Heart right ventricle (tissue), 16 donors: Measurements from ENCODE around the gene CD6. TPM values are rescaled to one million over a fixed set of nuclear protein-coding genes. Genes with fewer than 3 reads are reported as not detected.

Experiments
- ATAC-seq, 8 donors: fragments of 200-7000 bp; cut with Tn5 transposase; one replicate each; pipeline ENCODE4 v1.9.1; 2020; ENCODE audit warnings: mild to moderate bottlenecking in 8 of 8, moderate library complexity in 8 of 8, moderate number of reproducible peaks in 1 of 8
- DNase-seq, 2 donors: peaks; one replicate each; pipeline ENCODE4 v3.0.0-alpha.2; 2020
- H3K27ac ChIP-seq, 10 donors: fragments of 200-600 bp; sonication (generic) in 2 of 10; one replicate each; pipeline versions ENCODE4 v1.5.0 to v1.8.0; 2020 to 2022; ENCODE audit warnings: mild to moderate bottlenecking in 3 of 10
- H3K27me3 ChIP-seq, 7 donors: fragments of 200-600 bp; one replicate each; pipeline ENCODE4 v1.8.0; 2021 to 2022; ENCODE audit warnings: mild to moderate bottlenecking in 2 of 7
- H3K36me3 ChIP-seq, 9 donors: fragments of 200-600 bp; sonication (generic) in 1 of 9; one replicate each; pipeline versions ENCODE4 v1.5.0 to v1.8.0; 2020 to 2022; ENCODE audit warnings: mild to moderate bottlenecking in 2 of 9
- H3K4me1 ChIP-seq, 9 donors: fragments of 200-600 bp; sonication (generic) in 1 of 9; one replicate each; pipeline versions ENCODE4 v1.5.0 to v1.8.0; 2020 to 2022; ENCODE audit warnings: mild to moderate bottlenecking in 4 of 9
- H3K4me3 ChIP-seq, 10 donors: fragments of 200-600 bp; sonication (generic) in 2 of 10; one replicate each; pipeline versions ENCODE4 v1.5.0 to v1.8.0; 2020 to 2022; ENCODE audit warnings: mild to moderate bottlenecking in 7 of 10, moderate library complexity in 2 of 10
- H3K9me3 ChIP-seq, 11 donors: fragments of 200-600 bp in 10 of 11; sonication (generic) in 2 of 11; one replicate each; pipeline versions ENCODE4 v1.5.0 to v1.8.0; 2013 to 2022; ENCODE audit warnings: mild to moderate bottlenecking in 2 of 11, control low read depth in 1 of 11, moderate library complexity in 1 of 11
- CTCF ChIP-seq, 9 donors: fragments of 200-600 bp; sonication (generic) in 2 of 9; IDR thresholded peaks; one replicate each; pipeline versions ENCODE4 v1.5.0 to v1.8.0; 2021 to 2022; ENCODE audit warnings: antibody characterized with exemption in 9 of 9, mild to moderate bottlenecking in 5 of 9, moderate library complexity in 1 of 9
- WGBS, 2 donors: extraction: QIAGEN DNeasy Blood & Tissue Kit; methylation state at CpG; one replicate each; pipeline ENCODE4 v1.1.7; 2013; ENCODE audit warnings: inconsistent platforms in 1 of 2; 5-methylcytosine and 5-hydroxymethylcytosine counted together
- intact Hi-C, 10 donors: fragments of 100-400 bp; cut with DNase I; formaldehyde crosslinking; loops; one replicate each; pipeline versions ENCODE4 v1.11.1 to v1.14.2; 2022
- polyA plus RNA-seq, 2 donors: library from polyadenylated mRNA; stranded (reverse); fragments of 200-250 nt; gene quantifications; one replicate each; pipeline ENCODE4 v1.2.3, GENCODE V29; 2013
- total RNA-seq, 10 donors: library from RNA; stranded (reverse); fragmentation: NEBNext Ultra II Directional in 3 of 10; extraction: Animal tissue kit (Norgen Biotek cat#: 25700) in 3 of 10; gene quantifications; one replicate each; pipeline versions ENCODE4 v1.2.1 to v1.2.4, GENCODE V29; 2021 to 2023
- donor health status: Arrhythmogenic right ventricular cardiomyopathy.
- donor health status: ischemic (EF 13 %, LVEDD 7.1; RV severe dilation, severe dysfunction).
- donor health status: healthy with polysubstance abuse.
- donor health status: DM: no; HTN: yes; CAD: no.
- donor health status: DM: no; HTN: no; CAD: no.
- donor health status: ischemic (EF 25% LVEDD 6.9; RV normal size, moderate dysfunction).
- donor health status: ischemic (EF 25% LVEDD 5.7; RV mildly dilated, moderate dysfunction).
- donor health status: healthy.
- donor health status: DM: yes; HTN: yes; CAD: no.
- donor health status: Ischemic cardiomyopathy.
- donor health status: ischemic (EF 35%, LVEDD 5.7; RV mildly dilated, moderate dysfunction).
- donor health status: nonischemic (EF 11% LVEDD 7.7; RV severe dilation, severe dysfunction).
- donor health status: DM: yes; HTN: yes; CAD: no.
- donor health status: PGD.
- donor health status: ischemic (EF 29% LVEDD 5.4; RV normal size, mild dysfunction).
- donor health status: nonischemic (EF 23%, LVEDD 6.1; RV moderate dilation, normal function).

The CD6 gene
- total and polyA plus RNA-seq, 12 donors = 0.07 to 4.5 (median 0.34) TPM; not detected in 1

- no peak for TF ChIP-seq CTCF (IDR thresholded peaks at IDR 0.05)
- H3K9me3 ChIP-seq = no peaks in the 10 kb centered on the region
- H3K4me1 ChIP-seq = peaks cover 0 to 24% (median 10%) of the 10 kb centered on the region in 9 donors
- H3K27ac ChIP-seq = no peak overlapping the region
- no peak for DNase-seq
- 89 to 94% methylated on average over 3 of the region's 3 CpGs for WGBS, 2 donors
- ATAC-seq = no peak
- no peaks in the 10 kb centered on the region for H3K36me3 ChIP-seq
- intact Hi-C loops = no loop called here
- H3K27me3 ChIP-seq = peaks cover 0 to 7% (median 0%) of the 10 kb centered on the region in 7 donors
- no peak overlapping the region for H3K4me3 ChIP-seq
Observed at GRCh38 chr11:61054513-61054912, 83.0 kb downstream of the CD6 start.

GRCh38 chr11:61054927-61055562 lies 83.6 kb downstream of the CD6 start:
- H3K36me3 ChIP-seq = no peaks in the 10 kb centered on the region
- 89 to 90% methylated on average over 16 of the region's 16 CpGs for WGBS, 2 donors
- H3K4me3 ChIP-seq = no peak overlapping the region
- H3K4me1 ChIP-seq = peaks cover 0 to 19% (median 5%) of the 10 kb centered on the region in 9 donors
- intact Hi-C loops = no loop called here
- no peaks in the 10 kb centered on the region for H3K9me3 ChIP-seq
- TF ChIP-seq CTCF (IDR thresholded peaks at IDR 0.05) = no peak
- no peak overlapping the region for H3K27ac ChIP-seq
- ATAC-seq = no peak
- DNase-seq = no peak
- H3K27me3 ChIP-seq = peaks cover 0 to 4% (median 0%) of the 10 kb centered on the region in 7 donors

GRCh38 chr11:61055776-61056175 lies 84.3 kb downstream of the CD6 start:
- no peak for TF ChIP-seq CTCF (IDR thresholded peaks at IDR 0.05)
- Histone ChIP-seq H3K4me1 (peaks cover 0 to 14% (median 0%) of the 10 kb centered on the region in 9 donors), H3K27ac (no peak overlapping the region), H3K36me3 (no peaks in the 10 kb centered on the region), H3K27me3 (no peaks in the 10 kb centered on the region), H3K4me3 (no peak overlapping the region), H3K9me3 (no peaks in the 10 kb centered on the region)
- WGBS, 2 donors = 96 to 97% methylated on average over 8 of the region's 8 CpGs
- DNase-seq (no peak), ATAC-seq (no peak)
- intact Hi-C loops = no loop called here

- ATAC-seq = no peak
- intact Hi-C loops = no loop called here
- Histone ChIP-seq H3K9me3 (no peaks in the 10 kb centered on the region), H3K4me1 (peaks cover 0 to 15% (median 0%) of the 10 kb centered on the region in 9 donors), H3K27me3 (no peaks in the 10 kb centered on the region), H3K27ac (no peak overlapping the region), H3K36me3 (no peaks in the 10 kb centered on the region), H3K4me3 (no peak overlapping the region)
- WGBS, 2 donors = 77 to 78% methylated on average over 6 of the region's 6 CpGs
- no peak for TF ChIP-seq CTCF (IDR thresholded peaks at IDR 0.05)
- no peak for DNase-seq
Observed at GRCh38 chr11:61056571-61056970, 85.1 kb downstream of the CD6 start.
